Measurements from ENCODE around the gene HDAC4. TPM values are rescaled to one million over a fixed set of nuclear protein-coding genes. Genes with fewer than 3 reads are reported as not detected.

The HDAC4 gene
- total and polyA plus RNA-seq, 7 donors = 7.9 to 329 (median 129) TPM

DNA sequence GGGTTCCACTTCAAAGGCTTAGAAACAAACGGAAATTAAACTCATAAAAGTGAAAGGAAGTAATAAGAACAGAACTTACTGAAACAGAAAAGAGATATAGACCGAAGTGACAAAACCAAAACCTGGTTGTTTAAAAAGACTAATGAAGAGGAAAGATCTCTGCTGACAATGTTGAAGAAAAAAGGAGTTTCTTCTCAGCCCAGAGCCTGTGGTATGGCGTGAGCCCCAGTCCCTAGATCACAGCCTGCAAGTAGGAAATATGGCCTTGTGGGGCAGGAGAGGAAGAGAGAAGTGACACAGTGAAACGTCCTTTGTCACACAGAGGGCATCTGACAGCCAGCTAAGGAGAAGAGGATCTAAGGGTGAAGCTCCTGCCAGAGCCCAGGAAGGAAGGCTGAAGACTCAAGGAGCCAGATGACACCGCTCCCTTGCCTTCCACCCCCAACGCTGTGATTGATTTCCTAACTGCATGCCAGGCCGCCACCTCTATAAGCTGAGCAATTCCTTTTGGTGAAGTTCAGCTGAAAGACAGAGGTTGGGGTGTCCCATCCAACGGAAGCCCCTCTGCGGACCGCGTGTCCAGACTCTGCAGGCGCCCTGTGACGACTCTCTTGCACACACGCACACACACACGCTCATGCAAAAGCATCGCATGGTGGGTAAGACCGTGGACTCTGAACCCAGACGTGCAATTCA lies 141.1 kb downstream of the HDAC4 start:
- intact Hi-C loops (cut with DNase I) = no loop called here

DNA sequence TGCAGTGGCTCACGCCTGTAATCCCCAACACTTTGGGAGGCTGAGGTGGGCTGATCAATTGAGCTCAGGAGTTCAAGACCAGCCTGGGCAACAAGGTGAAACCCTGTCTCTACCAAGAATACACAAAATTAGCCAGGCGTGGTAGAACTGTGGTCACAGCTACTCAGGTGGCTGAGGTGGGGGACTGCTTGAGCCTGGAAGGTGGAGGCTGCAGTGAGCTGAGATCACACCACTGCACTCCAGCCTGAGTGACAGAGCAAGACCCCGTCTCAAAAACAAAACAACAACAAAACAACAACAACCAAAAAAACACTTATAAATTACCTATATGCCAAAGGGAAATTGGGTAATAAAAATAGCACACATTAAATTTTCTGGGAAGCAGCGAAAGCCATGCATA lies 141.6 kb downstream of the HDAC4 start:
- Histone ChIP-seq H3K27me3 (ENCODE audit: insufficient read depth in 3 of 3, low read length in 2 of 3) (no peaks in the 10 kb centered on the region), H3K36me3 (ENCODE audit: insufficient read depth in 1 of 2, low read depth in 1 of 2) (no peaks in the 10 kb centered on the region), H3K4me3 (no peak overlapping the region), H3K27ac (peak overlapping the region; percentile 86), H3K4me1 (peaks cover 92% of the 10 kb centered on the region), H3K9me3 (no peaks in the 10 kb centered on the region)
- 86 to 96% (median 87%) methylated on average over 4 of the region's 4 CpGs for WGBS, 3 donors
- ATAC-seq (no peak), DNase-seq (peak in 1 of 2 donors; percentile 8)
- TF ChIP-seq CTCF (IDR thresholded peaks at IDR 0.05) = no peak
- intact Hi-C loops (cut with DNase I) = no loop called here

More for the DNA sequence above, 141.1 kb downstream of the HDAC4 start:
- Histone ChIP-seq H3K27ac (peak overlapping the region; percentile 86), H3K4me1 (peaks cover 92% of the 10 kb centered on the region), H3K4me3 (no peak overlapping the region), H3K27me3 (ENCODE audit: insufficient read depth in 3 of 3, low read length in 2 of 3) (no peaks in the 10 kb centered on the region), H3K9me3 (no peaks in the 10 kb centered on the region), H3K36me3 (ENCODE audit: insufficient read depth in 1 of 2, low read depth in 1 of 2) (no peaks in the 10 kb centered on the region)
- ATAC-seq = peak; percentile 53 to 62 (median 57)
- 69 to 87% (median 74%) methylated on average over 18 of the region's 18 CpGs for WGBS, 3 donors
- DNase-seq = peak in 1 of 2 donors; percentile 63
- no peak for TF ChIP-seq CTCF (IDR thresholded peaks at IDR 0.05)

GRCh38 chr2:239258248-239258647 lies 142.6 kb downstream of the HDAC4 start:
- Histone ChIP-seq H3K4me3 (peak overlapping the region; percentile 8), H3K27me3 (ENCODE audit: insufficient read depth in 3 of 3, low read length in 2 of 3) (no peaks in the 10 kb centered on the region), H3K27ac (peak overlapping the region; percentile 86), H3K4me1 (peaks cover 92% of the 10 kb centered on the region), H3K36me3 (ENCODE audit: insufficient read depth in 1 of 2, low read depth in 1 of 2) (no peaks in the 10 kb centered on the region), H3K9me3 (no peaks in the 10 kb centered on the region)
- DNase-seq (peak in 1 of 2 donors; percentile 9), ATAC-seq (peak in 1 of 4 donors; percentile 8)
- 49 to 81% (median 59%) methylated on average over 8 of the region's 8 CpGs for WGBS, 3 donors
- TF ChIP-seq CTCF (IDR thresholded peaks at IDR 0.05) = no peak
- intact Hi-C loops (cut with DNase I) = no loop called here

GRCh38 chr2:239257511-239257937 lies 143.3 kb downstream of the HDAC4 start:
- no peaks in the 10 kb centered on the region for H3K27me3 ChIP-seq (ENCODE audit: insufficient read depth in 3 of 3, low read length in 2 of 3)
- no peak for TF ChIP-seq CTCF (IDR thresholded peaks at IDR 0.05)
- intact Hi-C loops (cut with DNase I) = no loop called here
- peak in 1 of 2 donors; percentile 46 for DNase-seq
- ATAC-seq = peak; percentile 46 to 67 (median 58)
- peak overlapping the region; percentile 8 for H3K4me3 ChIP-seq
- peak overlapping the region; percentile 86 for H3K27ac ChIP-seq
- H3K4me1 ChIP-seq = peaks cover 91% of the 10 kb centered on the region
- no peaks in the 10 kb centered on the region for H3K9me3 ChIP-seq
- no peaks in the 10 kb centered on the region for H3K36me3 ChIP-seq (ENCODE audit: insufficient read depth in 1 of 2, low read depth in 1 of 2)

DNA sequence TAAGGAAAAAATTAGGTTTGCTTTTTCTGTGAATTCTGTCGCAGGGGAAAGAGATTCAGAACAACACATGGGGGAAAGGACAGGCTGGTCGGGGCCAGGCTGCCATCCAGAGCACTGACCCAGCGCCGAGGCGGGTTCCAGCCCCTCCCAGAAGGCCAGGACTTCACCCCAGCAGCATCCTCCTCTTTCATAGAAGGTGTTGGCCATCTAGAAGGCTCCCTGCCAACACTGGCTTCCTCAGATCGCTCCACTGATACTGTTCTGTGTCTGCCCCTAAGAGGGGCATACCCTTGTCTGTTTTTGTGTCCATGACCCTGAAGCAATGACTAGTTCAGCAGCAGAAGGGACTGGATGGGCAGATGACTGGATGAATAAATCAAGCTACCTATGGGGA lies 144.5 kb downstream of the HDAC4 start:
- peak overlapping the region; percentile 86 for H3K27ac ChIP-seq
- intact Hi-C loops (cut with DNase I) = no loop called here
- no peaks in the 10 kb centered on the region for H3K36me3 ChIP-seq (ENCODE audit: insufficient read depth in 1 of 2, low read depth in 1 of 2)
- WGBS, 3 donors = 48 to 69% (median 50%) methylated on average over 6 of the region's 6 CpGs
- H3K27me3 ChIP-seq (ENCODE audit: insufficient read depth in 3 of 3, low read length in 2 of 3) = no peaks in the 10 kb centered on the region
- ATAC-seq (no peak), DNase-seq (peak in 1 of 2 donors; percentile 35)
- peaks cover 96% of the 10 kb centered on the region for H3K4me1 ChIP-seq
- no peak for TF ChIP-seq CTCF (IDR thresholded peaks at IDR 0.05)
- H3K4me3 ChIP-seq = no peak overlapping the region
- no peaks in the 10 kb centered on the region for H3K9me3 ChIP-seq

All from psoas muscle (tissue), 8 donors.